MM.1S (cell line): ENCODE results near the gene MYLK.

Experiments
- DNase-seq: peaks from one replicate; pipeline ENCODE4 v3.0.0-alpha.2; 2015
- H2AFZ ChIP-seq: fragments of 300-600 bp; sonication (generic); 2 replicates; pipeline ENCODE4 v1.6.0; 2016; ENCODE audit warnings: antibody characterized with exemption, low read length
- H3F3A ChIP-seq: fragments of 300-600 bp; sonication (generic); 2 replicates; pipeline ENCODE4 v1.6.1; 2016; ENCODE audit warnings: mild to moderate bottlenecking, antibody characterized with exemption, low read length, moderate library complexity, mixed read lengths; ENCODE audit not compliant: insufficient read depth
- H3K27ac ChIP-seq: fragments of 300-600 bp; sonication (generic); 2 replicates; pipeline ENCODE4 v1.5.1; 2016; ENCODE audit warnings: mild to moderate bottlenecking, low read length
- H3K27me3 ChIP-seq: fragments of 300-600 bp; sonication (generic); replicated peaks from 2 replicates; pipeline ENCODE4 v1.6.0; 2016; ENCODE audit warnings: low read length; ENCODE audit not compliant: insufficient read depth
- H3K36me3 ChIP-seq: fragments of 300-600 bp; sonication (generic); replicated peaks from 2 replicates; pipeline ENCODE4 v1.6.1; 2016; ENCODE audit warnings: mild to moderate bottlenecking, low read length, mixed read lengths; ENCODE audit not compliant: insufficient read depth
- H3K4me1 ChIP-seq: fragments of 300-600 bp; sonication (generic); 2 replicates; pipeline ENCODE4 v1.6.1; 2016; ENCODE audit warnings: low read length, mixed read lengths
- H3K4me2 ChIP-seq: fragments of 300-600 bp; sonication (generic); 2 replicates; pipeline ENCODE4 v1.6.0; 2016; ENCODE audit warnings: low read depth, low read length
- H3K4me3 ChIP-seq: fragments of 300-600 bp; sonication (generic); 2 replicates; pipeline ENCODE4 v1.5.1; 2016; ENCODE audit warnings: low read length, mixed read lengths
- H3K79me2 ChIP-seq: fragments of 300-600 bp; sonication (generic); 2 replicates; pipeline ENCODE4 v1.6.1; 2016; ENCODE audit warnings: mixed run types, low read length, mixed read lengths
- H3K9ac ChIP-seq: fragments of 300-600 bp; sonication (generic); 2 replicates; pipeline ENCODE4 v1.6.1; 2016; ENCODE audit warnings: low read length, mixed read lengths
- H3K9me2 ChIP-seq: fragments of 300-600 bp; sonication (generic); replicated peaks from 2 replicates; pipeline ENCODE4 v1.6.1; 2016; ENCODE audit warnings: mild to moderate bottlenecking, low read length, mixed read lengths; ENCODE audit not compliant: insufficient read depth
- H3K9me3 ChIP-seq: fragments of 300-600 bp; sonication (generic); replicated peaks from 2 replicates; pipeline ENCODE4 v1.6.1; 2016; ENCODE audit warnings: mild to moderate bottlenecking, low read length, mixed read lengths; ENCODE audit not compliant: insufficient read depth
- H4K20me1 ChIP-seq: fragments of 300-600 bp; sonication (generic); 2 replicates; pipeline ENCODE4 v1.6.1; 2016; ENCODE audit warnings: mild to moderate bottlenecking, low read length, moderate library complexity, mixed read lengths; ENCODE audit not compliant: insufficient read depth
- CTCF ChIP-seq: fragments of 300-600 bp; sonication (generic); IDR thresholded peaks from 2 replicates; pipeline ENCODE4 v1.5.1; 2016; ENCODE audit warnings: antibody characterized with exemption, low read length, mixed read lengths
- EZH2 ChIP-seq: fragments of 300-600 bp; sonication (generic); optimal IDR thresholded peaks from 2 replicates; pipeline ENCODE3; 2017; ENCODE audit warnings: low read depth, mild to moderate bottlenecking, antibody characterized with exemption, low read length, mixed read lengths
- EZH2phosphoT487 ChIP-seq: fragments of 300-600 bp; sonication (generic); IDR thresholded peaks from 2 replicates; pipeline ENCODE4 v1.6.1; 2018; ENCODE audit warnings: antibody characterized with exemption, low read length

The MYLK gene

DNA sequence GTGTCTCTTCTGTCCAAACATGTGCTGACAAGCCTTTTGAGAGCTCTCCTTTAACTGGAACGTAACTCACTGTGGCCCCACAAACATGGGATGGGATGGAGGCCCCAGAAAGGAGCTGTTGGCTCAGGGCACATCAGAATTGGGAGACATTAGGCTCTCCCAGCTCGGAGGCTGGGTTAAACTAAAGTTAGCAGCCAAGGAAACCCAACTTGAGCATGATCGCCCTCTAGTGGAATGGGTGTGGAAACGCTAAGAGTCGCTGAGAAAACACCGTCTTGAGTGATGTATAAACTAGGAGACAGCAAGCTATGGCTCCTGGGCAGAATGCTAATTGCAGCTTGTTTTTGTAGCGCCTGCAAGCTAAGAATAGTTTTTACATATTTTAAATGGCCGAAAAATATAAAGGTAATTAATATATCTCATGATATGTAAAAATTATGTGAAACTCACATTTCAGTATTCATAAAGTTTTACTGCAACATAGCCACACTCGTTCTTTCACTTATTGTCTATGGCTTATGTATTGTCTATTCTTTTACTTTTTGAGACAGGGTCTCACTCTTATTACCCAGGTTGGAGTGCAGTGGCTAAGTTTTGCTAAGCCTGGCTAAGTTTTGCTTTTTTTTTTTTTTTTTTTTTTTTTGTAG lies 160.5 kb downstream of the MYLK start:
- no peak overlapping the region for H3K9ac ChIP-seq
- no peaks in the 10 kb centered on the region for H3K36me3 ChIP-seq
- no peak overlapping the region for H3K4me3 ChIP-seq
- no peaks in the 10 kb centered on the region for H3K9me2 ChIP-seq
- TF ChIP-seq CTCF (peak; percentile 80), EZH2 (no peak), EZH2phosphoT487 (no peak)
- no peaks in the 10 kb centered on the region for H3K9me3 ChIP-seq
- H3F3A ChIP-seq: no peaks in the 10 kb centered on the region
- H3K4me1 ChIP-seq: no peaks in the 10 kb centered on the region
- no peaks in the 10 kb centered on the region for H4K20me1 ChIP-seq
- peak; percentile 77 for DNase-seq
- no peak overlapping the region for H3K27ac ChIP-seq
- H3K27me3 ChIP-seq: no peaks in the 10 kb centered on the region
- H3K4me2 ChIP-seq: no peak overlapping the region
- H2AFZ ChIP-seq: peak overlapping the region; percentile 58; the same call in 1 of the 2 replicates
- H3K79me2 ChIP-seq: no peaks in the 10 kb centered on the region

DNA sequence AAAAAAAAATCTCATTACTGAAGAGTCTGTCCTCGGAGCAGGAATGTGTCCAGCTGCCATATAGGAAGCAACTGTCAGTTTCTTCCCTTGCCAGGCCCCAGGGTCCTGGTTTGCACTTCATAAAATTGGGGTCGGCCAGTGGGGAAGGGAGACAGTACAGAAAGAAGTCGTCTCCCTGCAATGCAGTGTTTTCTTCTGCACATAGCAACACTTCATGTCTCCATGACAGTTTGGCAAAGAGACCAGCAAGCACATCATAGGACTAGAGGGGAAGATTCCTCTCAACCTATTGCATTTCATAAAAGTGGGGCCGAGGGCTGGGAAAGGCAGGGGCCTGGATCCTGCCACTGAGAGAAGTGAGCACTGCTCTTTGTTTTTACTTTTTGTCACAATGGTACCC lies 161.1 kb downstream of the MYLK start:
- H3K36me3 ChIP-seq: no peaks in the 10 kb centered on the region
- H3K4me2 ChIP-seq: no peak overlapping the region
- TF ChIP-seq CTCF: no peak
- no peak for TF ChIP-seq EZH2
- no peak for TF ChIP-seq EZH2phosphoT487
- H3K4me1 ChIP-seq: no peaks in the 10 kb centered on the region
- H3K4me3 ChIP-seq: no peak overlapping the region
- H3K9ac ChIP-seq: no peak overlapping the region
- no peak overlapping the region for H3K27ac ChIP-seq
- H3K9me3 ChIP-seq: no peaks in the 10 kb centered on the region
- no peaks in the 10 kb centered on the region for H4K20me1 ChIP-seq
- no peak overlapping the region; the same call in 1 of the 2 replicates for H2AFZ ChIP-seq
- no peaks in the 10 kb centered on the region for H3K9me2 ChIP-seq
- no peak for DNase-seq
- no peaks in the 10 kb centered on the region for H3K79me2 ChIP-seq
- no peaks in the 10 kb centered on the region for H3K27me3 ChIP-seq
- no peaks in the 10 kb centered on the region for H3F3A ChIP-seq

DNA sequence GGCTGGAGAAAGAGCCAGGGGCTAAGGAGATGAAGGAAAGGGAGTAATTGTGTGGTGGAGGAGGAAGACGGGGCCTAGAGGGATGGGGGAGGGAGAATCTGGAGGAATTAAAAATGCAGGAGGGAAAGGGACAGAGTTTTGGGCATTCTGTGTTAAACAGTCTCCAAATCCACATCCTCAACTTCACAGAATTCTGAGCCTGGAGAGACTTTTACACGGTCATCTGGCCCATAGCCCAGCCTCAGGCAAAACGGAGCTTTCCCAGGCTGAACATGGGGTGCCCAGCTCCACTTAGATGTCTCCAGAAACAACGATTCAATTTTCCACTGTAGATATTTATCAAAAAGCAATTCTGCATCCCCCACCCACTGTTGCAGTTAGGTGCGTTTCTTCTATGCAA lies 161.7 kb downstream of the MYLK start:
- no peak overlapping the region for H3K4me2 ChIP-seq
- H3F3A ChIP-seq: no peaks in the 10 kb centered on the region
- no peaks in the 10 kb centered on the region for H3K27me3 ChIP-seq
- H2AFZ ChIP-seq: no peak overlapping the region
- H3K36me3 ChIP-seq: no peaks in the 10 kb centered on the region
- H3K27ac ChIP-seq: no peak overlapping the region
- no peaks in the 10 kb centered on the region for H3K9me2 ChIP-seq
- H3K4me3 ChIP-seq: no peak overlapping the region
- H3K4me1 ChIP-seq: no peaks in the 10 kb centered on the region
- no peaks in the 10 kb centered on the region for H4K20me1 ChIP-seq
- H3K9ac ChIP-seq: no peak overlapping the region
- DNase-seq: no peak
- H3K79me2 ChIP-seq: no peaks in the 10 kb centered on the region
- no peaks in the 10 kb centered on the region for H3K9me3 ChIP-seq
- TF ChIP-seq EZH2 (no peak), EZH2phosphoT487 (no peak), CTCF (no peak)
